Stomach (tissue), 4 donors: ENCODE results near the gene PTGDR.

Experiments
- POLR2AphosphoS5 ChIP-seq, 3 donors: sonication (generic); formaldehyde crosslinking; IDR thresholded peaks; one replicate each; pipeline ENCODE4 v1.6.1; 2016; ENCODE audit warnings: antibody characterized with exemption in 3 of 3
- TF ChIP-seq, protein P1 (sequence below), 7 experiments: fragments of 450-650 bp in 4 of 7; fragments of 200-600 bp in 3 of 7; sonication (generic) in 3 of 7; IDR thresholded peaks; one replicate each; pipeline ENCODE4 v1.5.1; 2016 to 2019; ENCODE audit warnings: antibody characterized with exemption in 7 of 7, control low read depth in 2 of 7, mild to moderate bottlenecking in 1 of 7

DNA sequence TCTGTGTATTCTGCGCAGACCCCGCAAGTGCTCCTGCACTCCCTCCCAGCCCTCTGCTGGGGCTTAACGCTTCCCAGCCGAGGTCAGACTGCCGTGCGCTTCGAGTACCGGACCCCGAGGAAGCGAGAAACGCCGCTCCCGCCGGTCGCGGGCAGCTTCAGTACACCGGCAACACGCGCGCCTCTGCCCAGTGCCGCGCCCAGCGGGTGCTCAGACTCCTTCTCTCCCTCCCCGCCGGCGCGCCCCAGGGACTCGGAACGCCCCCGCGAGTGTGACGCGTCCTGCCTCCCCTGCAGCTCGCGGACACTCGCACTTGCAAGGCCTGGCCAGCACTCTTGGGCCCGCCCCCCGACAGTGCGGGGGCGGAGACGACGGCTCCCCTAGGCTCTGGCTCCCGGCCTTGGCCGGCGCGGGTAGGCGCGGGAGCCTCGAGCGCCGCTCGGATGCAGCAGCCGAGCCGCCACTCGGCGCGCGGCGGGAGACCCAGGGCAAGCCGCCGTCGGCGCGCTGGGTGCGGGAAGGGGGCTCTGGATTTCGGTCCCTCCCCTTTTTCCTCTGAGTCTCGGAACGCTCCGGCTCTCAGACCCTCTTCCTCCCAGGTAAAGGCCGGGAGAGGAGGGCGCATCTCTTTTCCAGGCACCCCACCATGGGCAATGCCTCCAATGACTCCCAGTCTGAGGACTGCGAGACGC lies 46.6 kb downstream of the PTGDR start, which contains the start of gene PTGER2:
- peak; percentile 87 to 94 (median 91) for TF ChIP-seq POLR2AphosphoS5 (IDR thresholded peaks at IDR 0.05)
- TF ChIP-seq, protein P1, sequence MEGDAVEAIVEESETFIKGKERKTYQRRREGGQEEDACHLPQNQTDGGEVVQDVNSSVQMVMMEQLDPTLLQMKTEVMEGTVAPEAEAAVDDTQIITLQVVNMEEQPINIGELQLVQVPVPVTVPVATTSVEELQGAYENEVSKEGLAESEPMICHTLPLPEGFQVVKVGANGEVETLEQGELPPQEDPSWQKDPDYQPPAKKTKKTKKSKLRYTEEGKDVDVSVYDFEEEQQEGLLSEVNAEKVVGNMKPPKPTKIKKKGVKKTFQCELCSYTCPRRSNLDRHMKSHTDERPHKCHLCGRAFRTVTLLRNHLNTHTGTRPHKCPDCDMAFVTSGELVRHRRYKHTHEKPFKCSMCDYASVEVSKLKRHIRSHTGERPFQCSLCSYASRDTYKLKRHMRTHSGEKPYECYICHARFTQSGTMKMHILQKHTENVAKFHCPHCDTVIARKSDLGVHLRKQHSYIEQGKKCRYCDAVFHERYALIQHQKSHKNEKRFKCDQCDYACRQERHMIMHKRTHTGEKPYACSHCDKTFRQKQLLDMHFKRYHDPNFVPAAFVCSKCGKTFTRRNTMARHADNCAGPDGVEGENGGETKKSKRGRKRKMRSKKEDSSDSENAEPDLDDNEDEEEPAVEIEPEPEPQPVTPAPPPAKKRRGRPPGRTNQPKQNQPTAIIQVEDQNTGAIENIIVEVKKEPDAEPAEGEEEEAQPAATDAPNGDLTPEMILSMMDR (IDR thresholded peaks at IDR 0.05): peak in 1 of 7 experiments; percentile 6
